HepG2 (cell line): ENCODE data around the gene FUT6. TPM values are rescaled to one million over a fixed set of nuclear protein-coding genes. Genes with fewer than 3 reads are reported as not detected.

Experiments
- MYC ChIP-seq: sonication (generic); formaldehyde crosslinking; IDR thresholded peaks from 2 replicates; pipeline ENCODE4 v1.9.0; 2021; ENCODE audit warnings: missing genetic modification reagents, borderline replicate concordance
- POLR2AphosphoS2 ChIP-seq: IDR thresholded peaks from 2 replicates; pipeline ENCODE4 v1.6.1; 2011; ENCODE audit warnings: low read depth, low read length, improper control_type of control experiment
- SRSF9 ChIP-seq: fragments of 200-400 bp; formaldehyde crosslinking; IDR thresholded peaks from 2 replicates; pipeline ENCODE4 v1.6.1; 2018; ENCODE audit warnings: borderline replicate concordance, mild to moderate bottlenecking, low read depth, low read length; ENCODE audit not compliant: insufficient read depth, poor library complexity, severe bottlenecking
- STAT5B ChIP-seq: sonication (generic); formaldehyde crosslinking; IDR thresholded peaks from 2 replicates; pipeline ENCODE4 v1.4.0; 2020; ENCODE audit warnings: missing genetic modification reagents
- ZNF30 ChIP-seq: sonication (generic); formaldehyde crosslinking; IDR thresholded peaks from 2 replicates; pipeline ENCODE4 v1.5.0; 2020; ENCODE audit warnings: mild to moderate bottlenecking, missing genetic modification reagents
- ZNF337 ChIP-seq: sonication (generic); formaldehyde crosslinking; IDR thresholded peaks from 2 replicates; pipeline ENCODE4 v1.5.1; 2020; ENCODE audit warnings: missing genetic modification reagents, low read depth, mild to moderate bottlenecking, borderline replicate concordance
- ZNF546 ChIP-seq: sonication (generic); formaldehyde crosslinking; conservative IDR thresholded peaks from 2 replicates; pipeline ENCODE4 v1.8.1; 2023; ENCODE audit warnings: mild to moderate bottlenecking, missing genetic modification reagents
- ZNF724P ChIP-seq: sonication (generic); formaldehyde crosslinking; IDR thresholded peaks from 2 replicates; pipeline ENCODE4 v1.8.0; 2022; ENCODE audit warnings: missing genetic modification reagents, borderline replicate concordance
- ZNF790 ChIP-seq: sonication (generic); formaldehyde crosslinking; IDR thresholded peaks from 2 replicates; pipeline ENCODE4 v1.8.0; 2022; ENCODE audit warnings: missing genetic modification reagents, mild to moderate bottlenecking, borderline replicate concordance
- polyA plus RNA-seq, 8 experiments: library from polyadenylated mRNA; depleted of rRNA in 3 of 8; stranded (reverse) in 7 of 8; unstranded in 1 of 8; fragments of >200 nt; fragmentation: Illumina TruSeq in 4 of 8; extraction: Trizol in 4 of 8; gene quantifications; 2 replicates each; pipeline versions ENCODE4 v1.2.1 to v1.2.3, GENCODE V29; 2011 to 2016; ENCODE audit warnings: low read depth in 4 of 8, missing spikeins in 1 of 8, mixed read lengths in 1 of 8; ENCODE audit not compliant: insufficient read depth in 1 of 8
- total RNA-seq, 5 experiments: library from RNA; depleted of rRNA; stranded (reverse); fragments of >200 nt; fragmentation: Illumina TruSeq; extraction: Trizol; gene quantifications; 2 replicates each; pipeline ENCODE4 v1.2.3, GENCODE V29; 2016; ENCODE audit warnings: low read depth in 1 of 5
- TF ChIP-seq, protein P1 (sequence below): sonication (generic); formaldehyde crosslinking; IDR thresholded peaks from 2 replicates; pipeline ENCODE4 v1.4.0; 2020; ENCODE audit warnings: missing genetic modification reagents, borderline replicate concordance
- TF ChIP-seq, protein P2 (sequence below): sonication (generic); formaldehyde crosslinking; IDR thresholded peaks from 2 replicates; pipeline ENCODE4 v1.4.0; 2020; ENCODE audit warnings: mild to moderate bottlenecking, missing genetic modification reagents
- TF ChIP-seq, protein P3 (sequence below): sonication (generic); formaldehyde crosslinking; IDR thresholded peaks from 2 replicates; pipeline ENCODE4 v1.5.0; 2020; ENCODE audit warnings: mild to moderate bottlenecking, missing genetic modification reagents, moderate library complexity
- TF ChIP-seq, protein P4 (sequence below): sonication (generic); formaldehyde crosslinking; IDR thresholded peaks from 2 replicates; pipeline ENCODE4 v1.8.1; 2023; ENCODE audit warnings: missing genetic modification reagents, mild to moderate bottlenecking, borderline replicate concordance
- TF ChIP-seq, protein P5 (sequence below): IDR thresholded peaks from 2 replicates; pipeline ENCODE4 v1.6.1; 2016; ENCODE audit warnings: mild to moderate bottlenecking, missing biosample characterization, missing genetic modification reagents
- TF ChIP-seq, protein P6 (sequence below): sonication (generic); formaldehyde crosslinking; IDR thresholded peaks from 2 replicates; pipeline ENCODE4 v1.4.0; 2020; ENCODE audit warnings: missing genetic modification reagents
- TF ChIP-seq, protein P7 (sequence below): sonication (generic); formaldehyde crosslinking; IDR thresholded peaks from 2 replicates; pipeline ENCODE4 v1.4.0; 2020; ENCODE audit warnings: missing genetic modification reagents, borderline replicate concordance

FUT6 gene
- total and polyA plus RNA-seq, 2 of the 13 experiments (the other 11 are each of a cell fraction or from before 2014, with no cell fraction given): 8.2 to 27.7 TPM

DNA sequence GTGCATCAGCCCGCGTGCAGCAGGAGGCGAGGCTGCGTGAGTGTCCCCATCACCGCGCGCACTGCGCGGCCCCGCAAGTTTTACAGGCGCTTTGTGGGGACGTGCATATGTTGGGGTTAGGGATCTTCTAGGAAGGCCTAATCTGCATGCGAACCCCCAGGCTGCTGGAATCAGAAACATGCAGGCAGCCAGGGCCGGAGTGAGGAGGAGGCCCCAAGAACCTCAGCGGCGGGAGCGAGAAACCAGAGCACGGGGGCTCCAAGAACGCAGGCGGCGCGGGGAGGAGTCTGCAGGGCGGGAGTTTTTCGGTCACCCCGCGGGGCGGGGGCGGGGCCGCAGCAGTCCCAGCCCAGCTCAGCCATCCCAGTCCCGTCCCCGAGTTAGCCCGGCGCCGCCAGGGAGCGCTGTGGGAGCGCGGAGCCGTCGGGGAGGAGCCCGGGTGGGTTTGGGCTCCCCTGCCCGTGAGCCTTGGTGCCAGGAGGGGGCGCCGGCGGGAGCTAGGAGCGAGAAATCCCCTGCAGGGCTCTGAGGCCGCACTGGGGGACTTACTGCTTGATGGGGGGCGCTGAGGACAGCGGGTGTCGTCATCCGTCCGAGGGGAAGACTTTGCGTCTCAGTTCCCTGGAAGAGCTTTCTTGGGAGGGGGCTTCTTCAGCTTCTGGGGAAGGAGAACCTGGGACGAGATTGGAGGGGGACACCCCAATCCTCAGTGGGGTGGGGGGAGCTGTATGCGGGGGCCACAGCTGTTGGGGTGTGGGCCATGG is 35.6 kb downstream of the FUT6 start (continued):
- TF ChIP-seq, protein P1, sequence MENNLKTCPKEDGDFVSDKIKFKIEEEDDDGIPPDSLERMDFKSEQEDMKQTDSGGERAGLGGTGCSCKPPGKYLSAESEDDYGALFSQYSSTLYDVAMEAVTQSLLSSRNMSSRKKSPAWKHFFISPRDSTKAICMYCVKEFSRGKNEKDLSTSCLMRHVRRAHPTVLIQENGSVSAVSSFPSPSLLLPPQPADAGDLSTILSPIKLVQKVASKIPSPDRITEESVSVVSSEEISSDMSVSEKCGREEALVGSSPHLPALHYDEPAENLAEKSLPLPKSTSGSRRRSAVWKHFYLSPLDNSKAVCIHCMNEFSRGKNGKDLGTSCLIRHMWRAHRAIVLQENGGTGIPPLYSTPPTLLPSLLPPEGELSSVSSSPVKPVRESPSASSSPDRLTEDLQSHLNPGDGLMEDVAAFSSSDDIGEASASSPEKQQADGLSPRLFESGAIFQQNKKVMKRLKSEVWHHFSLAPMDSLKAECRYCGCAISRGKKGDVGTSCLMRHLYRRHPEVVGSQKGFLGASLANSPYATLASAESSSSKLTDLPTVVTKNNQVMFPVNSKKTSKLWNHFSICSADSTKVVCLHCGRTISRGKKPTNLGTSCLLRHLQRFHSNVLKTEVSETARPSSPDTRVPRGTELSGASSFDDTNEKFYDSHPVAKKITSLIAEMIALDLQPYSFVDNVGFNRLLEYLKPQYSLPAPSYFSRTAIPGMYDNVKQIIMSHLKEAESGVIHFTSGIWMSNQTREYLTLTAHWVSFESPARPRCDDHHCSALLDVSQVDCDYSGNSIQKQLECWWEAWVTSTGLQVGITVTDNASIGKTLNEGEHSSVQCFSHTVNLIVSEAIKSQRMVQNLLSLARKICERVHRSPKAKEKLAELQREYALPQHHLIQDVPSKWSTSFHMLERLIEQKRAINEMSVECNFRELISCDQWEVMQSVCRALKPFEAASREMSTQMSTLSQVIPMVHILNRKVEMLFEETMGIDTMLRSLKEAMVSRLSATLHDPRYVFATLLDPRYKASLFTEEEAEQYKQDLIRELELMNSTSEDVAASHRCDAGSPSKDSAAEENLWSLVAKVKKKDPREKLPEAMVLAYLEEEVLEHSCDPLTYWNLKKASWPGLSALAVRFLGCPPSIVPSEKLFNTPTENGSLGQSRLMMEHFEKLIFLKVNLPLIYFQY: peak; percentile 71; the same call in 1 of the 2 replicates
- peak; percentile 90 for TF ChIP-seq ZNF724P (CRISPR knock-in tag)
- TF ChIP-seq ZNF790: no peak
- no peak; the same call in 1 of the 2 replicates for TF ChIP-seq ZNF337 (CRISPR knock-in tag)
- TF ChIP-seq, protein P2, sequence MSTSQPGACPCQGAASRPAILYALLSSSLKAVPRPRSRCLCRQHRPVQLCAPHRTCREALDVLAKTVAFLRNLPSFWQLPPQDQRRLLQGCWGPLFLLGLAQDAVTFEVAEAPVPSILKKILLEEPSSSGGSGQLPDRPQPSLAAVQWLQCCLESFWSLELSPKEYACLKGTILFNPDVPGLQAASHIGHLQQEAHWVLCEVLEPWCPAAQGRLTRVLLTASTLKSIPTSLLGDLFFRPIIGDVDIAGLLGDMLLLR (CRISPR knock-in tag): peak; percentile 48; the same call in 1 of the 2 replicates
- TF ChIP-seq, protein P3, sequence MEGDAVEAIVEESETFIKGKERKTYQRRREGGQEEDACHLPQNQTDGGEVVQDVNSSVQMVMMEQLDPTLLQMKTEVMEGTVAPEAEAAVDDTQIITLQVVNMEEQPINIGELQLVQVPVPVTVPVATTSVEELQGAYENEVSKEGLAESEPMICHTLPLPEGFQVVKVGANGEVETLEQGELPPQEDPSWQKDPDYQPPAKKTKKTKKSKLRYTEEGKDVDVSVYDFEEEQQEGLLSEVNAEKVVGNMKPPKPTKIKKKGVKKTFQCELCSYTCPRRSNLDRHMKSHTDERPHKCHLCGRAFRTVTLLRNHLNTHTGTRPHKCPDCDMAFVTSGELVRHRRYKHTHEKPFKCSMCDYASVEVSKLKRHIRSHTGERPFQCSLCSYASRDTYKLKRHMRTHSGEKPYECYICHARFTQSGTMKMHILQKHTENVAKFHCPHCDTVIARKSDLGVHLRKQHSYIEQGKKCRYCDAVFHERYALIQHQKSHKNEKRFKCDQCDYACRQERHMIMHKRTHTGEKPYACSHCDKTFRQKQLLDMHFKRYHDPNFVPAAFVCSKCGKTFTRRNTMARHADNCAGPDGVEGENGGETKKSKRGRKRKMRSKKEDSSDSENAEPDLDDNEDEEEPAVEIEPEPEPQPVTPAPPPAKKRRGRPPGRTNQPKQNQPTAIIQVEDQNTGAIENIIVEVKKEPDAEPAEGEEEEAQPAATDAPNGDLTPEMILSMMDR (CRISPR knock-in tag): peak; percentile 99
- peak; percentile 83 for TF ChIP-seq MYC (CRISPR knock-in tag)
- TF ChIP-seq, protein P4, sequence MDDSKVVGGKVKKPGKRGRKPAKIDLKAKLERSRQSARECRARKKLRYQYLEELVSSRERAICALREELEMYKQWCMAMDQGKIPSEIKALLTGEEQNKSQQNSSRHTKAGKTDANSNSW (CRISPR knock-in tag): no peak
- TF ChIP-seq, protein P5, sequence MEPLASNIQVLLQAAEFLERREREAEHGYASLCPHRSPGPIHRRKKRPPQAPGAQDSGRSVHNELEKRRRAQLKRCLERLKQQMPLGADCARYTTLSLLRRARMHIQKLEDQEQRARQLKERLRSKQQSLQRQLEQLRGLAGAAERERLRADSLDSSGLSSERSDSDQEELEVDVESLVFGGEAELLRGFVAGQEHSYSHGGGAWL (CRISPR knock-in tag): no peak
- TF ChIP-seq, protein P6, sequence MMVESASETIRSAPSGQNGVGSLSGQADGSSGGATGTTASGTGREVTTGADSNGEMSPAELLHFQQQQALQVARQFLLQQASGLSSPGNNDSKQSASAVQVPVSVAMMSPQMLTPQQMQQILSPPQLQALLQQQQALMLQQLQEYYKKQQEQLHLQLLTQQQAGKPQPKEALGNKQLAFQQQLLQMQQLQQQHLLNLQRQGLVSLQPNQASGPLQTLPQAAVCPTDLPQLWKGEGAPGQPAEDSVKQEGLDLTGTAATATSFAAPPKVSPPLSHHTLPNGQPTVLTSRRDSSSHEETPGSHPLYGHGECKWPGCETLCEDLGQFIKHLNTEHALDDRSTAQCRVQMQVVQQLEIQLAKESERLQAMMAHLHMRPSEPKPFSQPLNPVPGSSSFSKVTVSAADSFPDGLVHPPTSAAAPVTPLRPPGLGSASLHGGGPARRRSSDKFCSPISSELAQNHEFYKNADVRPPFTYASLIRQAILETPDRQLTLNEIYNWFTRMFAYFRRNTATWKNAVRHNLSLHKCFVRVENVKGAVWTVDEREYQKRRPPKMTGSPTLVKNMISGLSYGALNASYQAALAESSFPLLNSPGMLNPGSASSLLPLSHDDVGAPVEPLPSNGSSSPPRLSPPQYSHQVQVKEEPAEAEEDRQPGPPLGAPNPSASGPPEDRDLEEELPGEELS (CRISPR knock-in tag): no peak
- no peak for TF ChIP-seq STAT5B (CRISPR knock-in tag)
- TF ChIP-seq POLR2AphosphoS2: no peak
- TF ChIP-seq SRSF9: no peak
- TF ChIP-seq, protein P7, sequence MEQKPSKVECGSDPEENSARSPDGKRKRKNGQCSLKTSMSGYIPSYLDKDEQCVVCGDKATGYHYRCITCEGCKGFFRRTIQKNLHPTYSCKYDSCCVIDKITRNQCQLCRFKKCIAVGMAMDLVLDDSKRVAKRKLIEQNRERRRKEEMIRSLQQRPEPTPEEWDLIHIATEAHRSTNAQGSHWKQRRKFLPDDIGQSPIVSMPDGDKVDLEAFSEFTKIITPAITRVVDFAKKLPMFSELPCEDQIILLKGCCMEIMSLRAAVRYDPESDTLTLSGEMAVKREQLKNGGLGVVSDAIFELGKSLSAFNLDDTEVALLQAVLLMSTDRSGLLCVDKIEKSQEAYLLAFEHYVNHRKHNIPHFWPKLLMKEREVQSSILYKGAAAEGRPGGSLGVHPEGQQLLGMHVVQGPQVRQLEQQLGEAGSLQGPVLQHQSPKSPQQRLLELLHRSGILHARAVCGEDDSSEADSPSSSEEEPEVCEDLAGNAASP: peak; percentile 31; the same call in 1 of the 2 replicates
- TF ChIP-seq ZNF546 (CRISPR knock-in tag): no peak
- TF ChIP-seq ZNF30: no peak
